ENCODE measurements around the gene DNAH6. TPM values are rescaled to one million over a fixed set of nuclear protein-coding genes. Genes with fewer than 3 reads are reported as not detected.

DNAH6 gene
- total and polyA plus RNA-seq, 2 of the 8 experiments (the other 6 are each of a cell fraction or from before 2014, with no cell fraction given) = 0.06 to 0.43 TPM

GRCh38 chr2:84796798-84797197, 280.5 kb downstream of the DNAH6 start:
- no peak overlapping the region for H3K23ac ChIP-seq (ENCODE audit: insufficient read length)
- no peak overlapping the region for H3K14ac ChIP-seq (ENCODE audit: insufficient read length)
- H3K18ac ChIP-seq (ENCODE audit: extremely low read depth, low read length) = no peak overlapping the region
- H2BK12ac ChIP-seq (ENCODE audit: low read depth, low read length) = no peak overlapping the region
- H3K9me3 ChIP-seq (ENCODE audit: insufficient read depth in 2 of 2, low read depth in 1 of 2, low read length in 1 of 2) = no peaks in the 10 kb centered on the region; a peak in 1 of 4 replicates
- no peak overlapping the region for H2BK20ac ChIP-seq (ENCODE audit: low read length)
- H4K20me1 ChIP-seq (replicated peaks in 1 of 2; ENCODE audit: control insufficient read depth in 1 of 2, insufficient read depth in 2 of 2, low read length in 2 of 2) = no peaks in the 10 kb centered on the region
- no peak overlapping the region for H3K4me3 ChIP-seq (ENCODE audit: extremely low read depth in 1 of 4, insufficient read depth in 2 of 4, low read depth in 3 of 4, low read length in 4 of 4)
- H3K27me3 ChIP-seq (replicated peaks in 1 of 4; ENCODE audit: control insufficient read depth in 3 of 4, extremely low read depth in 1 of 4, insufficient read depth in 3 of 4, low read length in 3 of 4) = no peaks in the 10 kb centered on the region
- H3K36me3 ChIP-seq (ENCODE audit: control insufficient read depth in 2 of 4, insufficient read depth in 4 of 4, low read length in 3 of 4) = no peaks in the 10 kb centered on the region
- no peaks in the 10 kb centered on the region for H3K23me2 ChIP-seq (ENCODE audit: low read depth, low read length)
- 0 out of 2 replicates have a peak overlapping the region, but pooled peaks have one; percentile 11 for H2AFZ ChIP-seq (ENCODE audit: low read length)
- H4K91ac ChIP-seq (replicated peaks; ENCODE audit: insufficient read length, low read length) = no peak overlapping the region
- H3K79me1 ChIP-seq (ENCODE audit: low read depth, low read length) = no peaks in the 10 kb centered on the region
- TF ChIP-seq SP1 (IDR thresholded peaks at IDR 0.05; ENCODE audit: low read depth, low read length) = no peak
- TF ChIP-seq TAF1 (IDR thresholded peaks at IDR 0.05; ENCODE audit: low read depth, low read length) = no peak
- no peak for TF ChIP-seq CEBPB (IDR thresholded peaks at IDR 0.05; ENCODE audit: low read depth, low read length)
- TF ChIP-seq MAX (IDR thresholded peaks at IDR 0.05) = no peak
- TF ChIP-seq SP2 (IDR thresholded peaks at IDR 0.05; ENCODE audit: low read length) = no peak
- TF ChIP-seq BCL11A (IDR thresholded peaks at IDR 0.05; ENCODE audit: low read depth in 2 of 2, low read length in 2 of 2) = no peak
- no peak overlapping the region for H3K9ac ChIP-seq (replicated peaks in 1 of 4; ENCODE audit: extremely low read depth in 1 of 4, low read depth in 3 of 4, low read length in 3 of 4)
- no peak overlapping the region for H3K56ac ChIP-seq (replicated peaks; ENCODE audit: insufficient read length, low read depth, low read length)
- DNase-seq (ENCODE audit: low read depth in 1 of 2, low spot score in 2 of 2) (no peak), FAIRE-seq (no peak)
- no peak overlapping the region for H2BK5ac ChIP-seq (ENCODE audit: low read depth, low read length)
- no peak overlapping the region for H4K5ac ChIP-seq (ENCODE audit: insufficient read length, low read depth, low read length)
- POLR2A ChIA-PET (ENCODE audit: partially characterized antibody) = no interaction called here
- H2BK120ac ChIP-seq (replicated peaks; ENCODE audit: low read depth, low read length) = no peak overlapping the region
- H3K27ac ChIP-seq (ENCODE audit: low read depth, low read length) = no peak overlapping the region
- peaks cover 3 to 12% (median 9%) of the 10 kb centered on the region in 4 experiments for H3K4me1 ChIP-seq (replicated peaks in 1 of 4; ENCODE audit: control insufficient read depth in 3 of 4, insufficient read depth in 4 of 4, low read length in 3 of 4)
- no peak overlapping the region for H3K4me2 ChIP-seq (ENCODE audit: insufficient read depth in 1 of 2, low read depth in 2 of 2, low read length in 2 of 2)
- H3K4ac ChIP-seq (replicated peaks; ENCODE audit: insufficient read length, low read depth, low read length) = no peak overlapping the region
- no peak overlapping the region for H2BK15ac ChIP-seq (ENCODE audit: low read length)
- H2AK5ac ChIP-seq (ENCODE audit: low read depth, low read length) = no peak overlapping the region
- no peaks in the 10 kb centered on the region for H3K79me2 ChIP-seq (ENCODE audit: control insufficient read depth in 1 of 2, insufficient read depth in 2 of 2, low read length in 2 of 2)
- CTCF ChIA-PET (ENCODE audit: partially characterized antibody) = interaction anchor here (0.9 to 1.5 kb wide), 2 partner anchors 55 to 129 kb away, joined by 3 read pairs; no protein-coding TSS in a partner anchor
- H4K8ac ChIP-seq (ENCODE audit: extremely low read depth, insufficient read depth, low read length) = no peak overlapping the region
